KG1 (cell line): ENCODE data around the gene BRIP1.
"Not testable (repeated sequence)": the region's sequence is repeated elsewhere in the genome, so short reads cannot be mapped to it uniquely, and the experiment has no call there.

ENCODE experiments used
- DNase-seq: peaks from one replicate; lab custom pipeline; 2025; lab: John Stamatoyannopoulos, UW

Gene BRIP1

GRCh38 chr17:61799812-61800484 lies 63.4 kb downstream of the BRIP1 start:
- DNase-seq: no peak

- no peak for DNase-seq
Observed at GRCh38 chr17:61797283-61797682, 66.0 kb downstream of the BRIP1 start.

- no peak for DNase-seq
Observed at GRCh38 chr17:61795546-61795945, 67.8 kb downstream of the BRIP1 start.

- no peak for DNase-seq
Observed at GRCh38 chr17:61794792-61795191, 68.5 kb downstream of the BRIP1 start.

- no peak for DNase-seq
Observed at GRCh38 chr17:61794242-61794641, 69.1 kb downstream of the BRIP1 start.

- DNase-seq: no peak
Observed at GRCh38 chr17:61793565-61793964, 69.8 kb downstream of the BRIP1 start.

- DNase-seq: no peak
Observed at GRCh38 chr17:61789872-61790271, 73.5 kb downstream of the BRIP1 start.

GRCh38 chr17:61786088-61786487 lies 77.2 kb downstream of the BRIP1 start:
- no peak for DNase-seq

- no peak for DNase-seq
Observed at GRCh38 chr17:61784510-61784909, 78.8 kb downstream of the BRIP1 start.

GRCh38 chr17:61783556-61784304 lies 79.6 kb downstream of the BRIP1 start:
- no peak for DNase-seq

GRCh38 chr17:61783120-61783519 lies 80.2 kb downstream of the BRIP1 start:
- no peak for DNase-seq

GRCh38 chr17:61782683-61783082 lies 80.6 kb downstream of the BRIP1 start:
- DNase-seq: no peak

GRCh38 chr17:61775364-61775763 lies 88.0 kb downstream of the BRIP1 start:
- DNase-seq: no peak

- no peak for DNase-seq
Observed at GRCh38 chr17:61774724-61775123, 88.6 kb downstream of the BRIP1 start.

GRCh38 chr17:61774087-61774486 lies 89.2 kb downstream of the BRIP1 start:
- DNase-seq: not testable (repeated sequence)

- no peak for DNase-seq
Observed at GRCh38 chr17:61770752-61771533, 92.4 kb downstream of the BRIP1 start.

GRCh38 chr17:61770043-61770442 lies 93.3 kb downstream of the BRIP1 start:
- no peak for DNase-seq

- no peak for DNase-seq
Observed at GRCh38 chr17:61768405-61768804, 94.9 kb downstream of the BRIP1 start.

- no peak for DNase-seq
Observed at GRCh38 chr17:61766520-61766919, 96.8 kb downstream of the BRIP1 start.

GRCh38 chr17:61764846-61765245 lies 98.5 kb downstream of the BRIP1 start:
- DNase-seq: no peak

- no peak for DNase-seq
Observed at GRCh38 chr17:61761827-61762226, 101.5 kb downstream of the BRIP1 start.

GRCh38 chr17:61759362-61759761 lies 104.0 kb downstream of the BRIP1 start:
- DNase-seq: no peak

- no peak for DNase-seq
Observed at GRCh38 chr17:61758430-61758829, 104.9 kb downstream of the BRIP1 start.
